Breast epithelium (tissue), 4 donors: ENCODE results near the gene CAMTA1. TPM values are rescaled to one million over a fixed set of nuclear protein-coding genes. Genes with fewer than 3 reads are reported as not detected.

Source experiments
- DNase-seq, 2 donors: peaks; one replicate each; pipeline ENCODE4 v3.0.0-alpha.2; 2019; ENCODE audit warnings: low spot score in 2 of 2
- H3K27ac ChIP-seq, 2 donors: fragments of 200-600 bp; sonication (generic) in 1 of 2; one replicate each; pipeline ENCODE4 v1.5.1; 2016 to 2019; ENCODE audit warnings: mild to moderate bottlenecking in 1 of 2
- H3K27me3 ChIP-seq, 2 donors: fragments of 200-600 bp; sonication (generic) in 1 of 2; one replicate each; pipeline versions ENCODE4 v1.5.1 to v1.6.0; 2017 to 2019; ENCODE audit warnings: control low read depth in 1 of 2, mild to moderate bottlenecking in 1 of 2
- H3K36me3 ChIP-seq: fragments of 200-600 bp; one replicate; pipeline ENCODE4 v1.5.1; 2019
- H3K4me1 ChIP-seq, 2 donors: fragments of 200-600 bp; sonication (generic); one replicate each; pipeline ENCODE4 v1.5.1; 2016 to 2019; ENCODE audit warnings: control low read depth in 1 of 2
- H3K4me3 ChIP-seq, 3 donors: fragments of 200-600 bp; sonication (generic); 1 replicate in 2 of 3; 2 replicates in 1 of 3; pipeline ENCODE4 v1.5.1; 2016 to 2019; ENCODE audit warnings: mild to moderate bottlenecking in 3 of 3, moderate library complexity in 2 of 3
- H3K9me3 ChIP-seq, 2 donors: fragments of 200-600 bp; sonication (generic) in 1 of 2; one replicate each; pipeline ENCODE4 v1.5.1; 2016 to 2019; ENCODE audit warnings: control low read depth in 1 of 2
- POLR2A ChIP-seq: fragments of 450-650 bp; IDR thresholded peaks from one replicate; pipeline ENCODE4 v1.6.1; 2016; ENCODE audit warnings: antibody characterized with exemption, mild to moderate bottlenecking, moderate library complexity
- POLR2AphosphoS5 ChIP-seq, 3 donors: sonication (generic); formaldehyde crosslinking; IDR thresholded peaks; one replicate each; pipeline ENCODE4 v1.6.1; 2017; ENCODE audit warnings: antibody characterized with exemption in 3 of 3
- intact Hi-C: fragments of 100-400 bp; cut with DNase I; formaldehyde crosslinking; loops from one replicate; pipeline ENCODE4 v1.15.1; 2023; ENCODE audit warnings: low total_unique reads
- total RNA-seq, 3 donors: library from RNA; depleted of rRNA; stranded (reverse); fragments of >200 nt; gene quantifications; one replicate each; pipeline ENCODE4 v1.1.0, GENCODE V29; 2016
- TF ChIP-seq, protein P1 (sequence below), 3 donors: fragments of 450-650 bp; IDR thresholded peaks; one replicate each; pipeline ENCODE4 v1.5.1; 2016 to 2017; ENCODE audit warnings: antibody characterized with exemption in 3 of 3, mild to moderate bottlenecking in 3 of 3, moderate library complexity in 3 of 3

The CAMTA1 gene
- total RNA-seq, 3 donors from 2014 or later: 53.4 to 84.0 (median 61.9) TPM

DNA sequence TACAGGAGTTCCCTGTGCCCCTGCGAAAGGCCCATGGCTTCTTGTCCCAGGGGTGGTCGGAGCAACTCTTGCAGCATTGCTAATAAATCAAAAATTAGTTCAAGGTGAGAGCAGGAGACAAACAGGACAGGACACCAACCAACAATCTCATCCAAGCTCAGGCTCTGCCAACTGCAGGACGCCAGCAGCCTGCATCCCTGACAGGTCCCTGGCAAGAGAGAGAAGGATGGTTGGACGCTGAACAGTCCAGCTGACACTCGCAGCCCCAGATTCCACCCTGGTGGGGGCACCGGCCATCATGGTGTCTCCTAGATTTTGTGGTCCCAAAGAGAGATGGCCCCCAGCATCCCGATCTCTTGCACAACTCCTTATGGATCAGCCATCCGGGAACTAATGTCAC, 843.8 kb downstream of the CAMTA1 start:
- no peaks in the 10 kb centered on the region for H3K36me3 ChIP-seq
- H3K4me1 ChIP-seq: no peaks in the 10 kb centered on the region
- TF ChIP-seq POLR2A (no peak), POLR2AphosphoS5 (IDR thresholded peaks at IDR 0.05) (no peak)
- TF ChIP-seq, protein P1, sequence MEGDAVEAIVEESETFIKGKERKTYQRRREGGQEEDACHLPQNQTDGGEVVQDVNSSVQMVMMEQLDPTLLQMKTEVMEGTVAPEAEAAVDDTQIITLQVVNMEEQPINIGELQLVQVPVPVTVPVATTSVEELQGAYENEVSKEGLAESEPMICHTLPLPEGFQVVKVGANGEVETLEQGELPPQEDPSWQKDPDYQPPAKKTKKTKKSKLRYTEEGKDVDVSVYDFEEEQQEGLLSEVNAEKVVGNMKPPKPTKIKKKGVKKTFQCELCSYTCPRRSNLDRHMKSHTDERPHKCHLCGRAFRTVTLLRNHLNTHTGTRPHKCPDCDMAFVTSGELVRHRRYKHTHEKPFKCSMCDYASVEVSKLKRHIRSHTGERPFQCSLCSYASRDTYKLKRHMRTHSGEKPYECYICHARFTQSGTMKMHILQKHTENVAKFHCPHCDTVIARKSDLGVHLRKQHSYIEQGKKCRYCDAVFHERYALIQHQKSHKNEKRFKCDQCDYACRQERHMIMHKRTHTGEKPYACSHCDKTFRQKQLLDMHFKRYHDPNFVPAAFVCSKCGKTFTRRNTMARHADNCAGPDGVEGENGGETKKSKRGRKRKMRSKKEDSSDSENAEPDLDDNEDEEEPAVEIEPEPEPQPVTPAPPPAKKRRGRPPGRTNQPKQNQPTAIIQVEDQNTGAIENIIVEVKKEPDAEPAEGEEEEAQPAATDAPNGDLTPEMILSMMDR (IDR thresholded peaks at IDR 0.05): no peak
- no peak overlapping the region for H3K27ac ChIP-seq
- intact Hi-C loops: no loop called here
- no peaks in the 10 kb centered on the region for H3K9me3 ChIP-seq
- H3K4me3 ChIP-seq: no peak overlapping the region
- peaks cover 0 to 8% of the 10 kb centered on the region in 2 donors for H3K27me3 ChIP-seq
- DNase-seq: no peak

DNA sequence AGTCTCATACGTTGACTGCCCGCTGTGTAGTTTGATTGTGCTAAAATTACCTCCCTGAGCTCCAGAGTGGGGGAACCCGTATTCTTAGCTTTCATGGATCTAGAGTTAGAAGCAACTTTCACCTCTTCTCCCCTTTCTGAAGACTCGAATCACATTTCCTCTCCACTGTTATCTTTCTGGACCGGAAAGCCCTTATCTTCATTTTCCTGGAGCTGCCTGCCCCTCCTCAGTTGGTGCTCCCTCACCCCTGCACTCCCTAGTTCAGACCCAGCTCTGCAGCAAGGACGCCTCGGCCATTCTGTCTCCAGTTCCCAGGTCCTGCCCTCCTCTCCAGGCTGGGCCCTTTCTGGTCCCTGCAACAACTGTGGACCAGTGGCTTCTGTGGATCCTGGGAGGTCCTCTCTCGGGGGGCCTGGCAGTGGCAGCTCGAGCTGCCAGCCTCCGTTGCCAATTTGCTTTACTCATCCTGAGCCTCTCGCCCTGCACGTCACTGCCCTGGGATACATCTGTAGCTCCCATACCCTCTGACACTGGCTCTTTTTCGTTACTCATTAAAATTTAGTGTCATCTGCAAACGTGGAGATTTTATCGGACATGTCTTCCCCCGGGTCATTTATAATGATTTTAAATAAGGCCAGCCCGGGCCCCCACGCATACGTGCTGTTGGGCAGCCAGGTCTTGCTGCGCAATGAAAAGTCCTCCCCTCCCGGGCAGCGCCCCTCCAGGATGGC, 844.4 kb downstream of the CAMTA1 start:
- no peaks in the 10 kb centered on the region for H3K9me3 ChIP-seq
- no peak overlapping the region for H3K4me3 ChIP-seq
- H3K27me3 ChIP-seq: peaks cover 0 to 8% of the 10 kb centered on the region in 2 donors
- H3K27ac ChIP-seq: no peak overlapping the region
- no peaks in the 10 kb centered on the region for H3K4me1 ChIP-seq
- no peaks in the 10 kb centered on the region for H3K36me3 ChIP-seq
- TF ChIP-seq POLR2A (no peak), POLR2AphosphoS5 (IDR thresholded peaks at IDR 0.05) (no peak)
- TF ChIP-seq, protein P1 (IDR thresholded peaks at IDR 0.05): no peak
- DNase-seq: no peak
- intact Hi-C loops: no loop called here

DNA sequence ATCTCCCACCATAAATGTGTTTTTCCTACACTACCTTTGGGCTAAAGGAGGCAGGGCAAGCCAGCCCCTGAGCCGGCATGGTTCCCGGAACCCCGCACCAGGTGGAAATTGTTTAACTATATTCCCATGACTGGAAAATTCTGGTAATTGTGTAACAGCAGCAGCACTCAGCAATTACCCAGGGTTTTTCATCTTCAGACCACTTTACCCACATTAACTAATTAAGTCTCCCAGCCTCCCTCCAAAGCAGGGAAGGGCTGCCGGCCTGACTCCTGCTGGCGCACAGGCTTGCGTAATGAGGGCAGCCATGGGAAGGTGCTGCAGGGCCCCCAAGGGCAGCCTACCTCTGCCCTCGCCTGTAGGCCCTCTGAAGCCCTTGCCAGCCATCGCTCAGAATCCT, 845.1 kb downstream of the CAMTA1 start:
- H3K27me3 ChIP-seq: peaks cover 0 to 8% of the 10 kb centered on the region in 2 donors
- no peak overlapping the region for H3K27ac ChIP-seq
- intact Hi-C loops: no loop called here
- no peak for DNase-seq
- TF ChIP-seq POLR2A: no peak
- no peak for TF ChIP-seq POLR2AphosphoS5 (IDR thresholded peaks at IDR 0.05)
- TF ChIP-seq, protein P1 (IDR thresholded peaks at IDR 0.05): no peak
- no peaks in the 10 kb centered on the region for H3K4me1 ChIP-seq
- no peaks in the 10 kb centered on the region for H3K9me3 ChIP-seq
- no peaks in the 10 kb centered on the region for H3K36me3 ChIP-seq
- H3K4me3 ChIP-seq: no peak overlapping the region

DNA sequence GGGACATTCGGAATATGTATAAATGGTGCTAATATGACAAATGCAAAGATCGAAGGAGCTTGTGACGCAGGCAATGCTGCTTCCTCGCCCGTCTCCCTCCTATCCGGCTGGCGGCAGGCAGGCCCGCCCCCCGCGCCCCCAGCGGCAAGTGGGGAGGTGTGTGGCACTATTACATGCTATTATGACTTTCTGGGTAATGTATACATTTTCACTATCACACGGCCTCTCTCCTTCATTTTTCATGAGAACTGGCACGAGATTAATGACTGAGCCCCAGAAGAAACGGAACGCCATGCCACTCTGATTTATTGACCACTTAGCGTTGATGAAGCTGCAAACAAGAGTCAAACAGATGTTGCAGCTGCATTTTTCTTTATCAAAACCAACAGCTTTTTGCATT, 846.9 kb downstream of the CAMTA1 start:
- Histone ChIP-seq H3K27me3 (peaks cover 0 to 8% of the 10 kb centered on the region in 2 donors), H3K27ac (no peak overlapping the region), H3K9me3 (no peaks in the 10 kb centered on the region), H3K4me1 (no peaks in the 10 kb centered on the region), H3K4me3 (no peak overlapping the region), H3K36me3 (no peaks in the 10 kb centered on the region)
- TF ChIP-seq POLR2A: no peak
- TF ChIP-seq, protein P1 (IDR thresholded peaks at IDR 0.05): no peak
- no peak for TF ChIP-seq POLR2AphosphoS5 (IDR thresholded peaks at IDR 0.05)
- intact Hi-C loops: no loop called here
- no peak for DNase-seq

DNA sequence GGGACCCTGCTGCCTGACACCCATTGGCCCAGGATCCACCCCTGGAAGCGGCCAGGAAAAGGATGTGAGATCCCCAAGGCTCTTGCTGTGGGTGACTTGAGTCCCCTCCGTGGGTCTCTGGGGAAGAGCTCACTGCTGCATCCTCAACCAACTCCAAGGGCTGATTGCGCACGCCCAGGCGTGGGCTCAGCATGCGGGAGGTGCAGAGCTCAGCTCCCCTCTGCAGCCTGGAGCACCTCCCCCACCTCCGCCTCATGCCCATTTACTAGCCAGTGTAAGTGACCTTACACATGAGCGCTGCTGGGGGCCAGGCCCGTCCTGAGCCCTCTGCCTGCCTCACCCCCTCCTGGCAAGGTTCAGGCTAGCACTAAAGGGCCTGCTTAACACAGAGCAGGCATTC, 847.4 kb downstream of the CAMTA1 start:
- no peak overlapping the region for H3K4me3 ChIP-seq
- no peaks in the 10 kb centered on the region for H3K4me1 ChIP-seq
- no peak for DNase-seq
- no peaks in the 10 kb centered on the region for H3K9me3 ChIP-seq
- no peaks in the 10 kb centered on the region for H3K36me3 ChIP-seq
- intact Hi-C loops: no loop called here
- H3K27me3 ChIP-seq: peaks cover 0 to 5% of the 10 kb centered on the region in 2 donors
- TF ChIP-seq, protein P1 (IDR thresholded peaks at IDR 0.05): no peak
- no peak for TF ChIP-seq POLR2A
- TF ChIP-seq POLR2AphosphoS5 (IDR thresholded peaks at IDR 0.05): no peak
- H3K27ac ChIP-seq: no peak overlapping the region
